ENCODE data around the gene CPT1B.

CPT1B gene

GRCh38 chr22:50556703-50557102, 21.5 kb downstream of the CPT1B start:
- TF ChIP-seq GATA3 (IDR thresholded peaks at IDR 0.05; ENCODE audit: low read depth, low read length) (no peak), GATA2 (IDR thresholded peaks at IDR 0.05; ENCODE audit: low read depth, low read length) (no peak)

- TF ChIP-seq GATA2 (IDR thresholded peaks at IDR 0.05; ENCODE audit: low read depth, low read length) = peak; percentile 81
- TF ChIP-seq GATA3 (IDR thresholded peaks at IDR 0.05; ENCODE audit: low read depth, low read length) = peak; percentile 48; the same call in 1 of the 2 replicates
Measured at GRCh38 chr22:50553310-50553709, 24.9 kb downstream of the CPT1B start.

GRCh38 chr22:50551160-50551752, 27.0 kb downstream of the CPT1B start:
- TF ChIP-seq GATA2 (IDR thresholded peaks at IDR 0.05; ENCODE audit: low read depth, low read length) = no peak
- no peak for TF ChIP-seq GATA3 (IDR thresholded peaks at IDR 0.05; ENCODE audit: low read depth, low read length)

GRCh38 chr22:50550395-50550794, 27.8 kb downstream of the CPT1B start:
- TF ChIP-seq GATA3 (IDR thresholded peaks at IDR 0.05; ENCODE audit: low read depth, low read length) (no peak), GATA2 (IDR thresholded peaks at IDR 0.05; ENCODE audit: low read depth, low read length) (no peak)

GRCh38 chr22:50548921-50549790, 29.1 kb downstream of the CPT1B start:
- TF ChIP-seq GATA2 (IDR thresholded peaks at IDR 0.05; ENCODE audit: low read depth, low read length) = no peak
- no peak for TF ChIP-seq GATA3 (IDR thresholded peaks at IDR 0.05; ENCODE audit: low read depth, low read length)

- TF ChIP-seq GATA2 (IDR thresholded peaks at IDR 0.05; ENCODE audit: low read depth, low read length) (no peak), GATA3 (IDR thresholded peaks at IDR 0.05; ENCODE audit: low read depth, low read length) (no peak)
Measured at GRCh38 chr22:50548040-50548920, 29.9 kb downstream of the CPT1B start.

GRCh38 chr22:50547263-50547985, 30.8 kb downstream of the CPT1B start:
- TF ChIP-seq GATA3 (IDR thresholded peaks at IDR 0.05; ENCODE audit: low read depth, low read length) (no peak), GATA2 (IDR thresholded peaks at IDR 0.05; ENCODE audit: low read depth, low read length) (no peak)

- TF ChIP-seq GATA2 (IDR thresholded peaks at IDR 0.05; ENCODE audit: low read depth, low read length) (no peak), GATA3 (IDR thresholded peaks at IDR 0.05; ENCODE audit: low read depth, low read length) (no peak)
Measured at GRCh38 chr22:50546326-50547262, 31.6 kb downstream of the CPT1B start.

- peak; percentile 96 for TF ChIP-seq GATA2 (IDR thresholded peaks at IDR 0.05; ENCODE audit: low read depth, low read length)
- peak; percentile 54; the same call in 1 of the 2 replicates for TF ChIP-seq GATA3 (IDR thresholded peaks at IDR 0.05; ENCODE audit: low read depth, low read length)
Measured at GRCh38 chr22:50545522-50546325, 32.5 kb downstream of the CPT1B start, which contains the start of gene KLHDC7B. Gene KLHDC7B, plus strand, starts transcription at chr22:50545899. Its CDS starts 345 bp downstream, at chr22:50546244.

GRCh38 chr22:50544746-50545253, 33.4 kb downstream of the CPT1B start:
- TF ChIP-seq GATA2 (IDR thresholded peaks at IDR 0.05; ENCODE audit: low read depth, low read length) (no peak), GATA3 (IDR thresholded peaks at IDR 0.05; ENCODE audit: low read depth, low read length) (no peak)

GRCh38 chr22:50544078-50544745, 34.0 kb downstream of the CPT1B start:
- TF ChIP-seq GATA2 (IDR thresholded peaks at IDR 0.05; ENCODE audit: low read depth, low read length) (no peak), GATA3 (IDR thresholded peaks at IDR 0.05; ENCODE audit: low read depth, low read length) (no peak)

All from SH-SY5Y (cell line).